GM19328 (cell line): Measurements from ENCODE around the gene ZNF627.
"Not testable (repeated sequence)": the region's sequence is repeated elsewhere in the genome, so short reads cannot be mapped to it uniquely, and the experiment has no call there.

Experiments
- ATAC-seq: cut with Tn5 transposase; IDR thresholded peaks from one replicate; pipeline ENCODE4 v1.9.1; 2021; ENCODE audit warnings: mild to moderate bottlenecking, moderate library complexity; ENCODE audit not compliant: unreplicated experiment

Gene ZNF627

GRCh38 chr19:11573763-11574162 lies 23.5 kb upstream of the ZNF627 start:
- ATAC-seq, result not testable (repeated sequence)

GRCh38 chr19:11574689-11575088 lies 22.6 kb upstream of the ZNF627 start:
- no peak for ATAC-seq

GRCh38 chr19:11576227-11576626 lies 21.1 kb upstream of the ZNF627 start:
- ATAC-seq, result no peak

GRCh38 chr19:11577451-11578257 lies 19.6 kb upstream of the ZNF627 start, which contains the start of gene ACP5:
ACP5 (minus strand) TSS chr19:11577645; CDS start chr19:11577317, 328 bp downstream.
- ATAC-seq, result no peak

GRCh38 chr19:11578258-11579142 lies 18.8 kb upstream of the ZNF627 start:
- no peak for ATAC-seq

DNA sequence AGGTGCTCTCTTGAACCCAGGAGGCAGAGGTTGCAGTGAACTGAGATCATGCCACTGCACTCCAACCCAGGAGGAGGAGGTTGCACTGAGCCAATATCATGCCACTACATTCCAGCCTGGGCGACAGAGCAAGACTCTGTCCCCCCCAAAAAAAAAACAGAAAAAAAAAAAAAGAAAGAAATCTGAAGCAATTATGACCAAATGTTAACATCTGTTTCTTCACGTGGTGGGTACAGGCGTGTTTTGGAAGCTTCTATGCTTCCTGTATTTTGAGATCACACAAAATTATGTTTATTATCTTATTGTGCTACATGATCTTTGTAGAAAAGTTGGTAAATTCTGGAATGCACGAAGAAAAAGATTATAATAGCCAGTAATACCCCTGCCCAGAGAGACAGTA lies 17.2 kb upstream of the ZNF627 start:
- ATAC-seq, result no peak

DNA sequence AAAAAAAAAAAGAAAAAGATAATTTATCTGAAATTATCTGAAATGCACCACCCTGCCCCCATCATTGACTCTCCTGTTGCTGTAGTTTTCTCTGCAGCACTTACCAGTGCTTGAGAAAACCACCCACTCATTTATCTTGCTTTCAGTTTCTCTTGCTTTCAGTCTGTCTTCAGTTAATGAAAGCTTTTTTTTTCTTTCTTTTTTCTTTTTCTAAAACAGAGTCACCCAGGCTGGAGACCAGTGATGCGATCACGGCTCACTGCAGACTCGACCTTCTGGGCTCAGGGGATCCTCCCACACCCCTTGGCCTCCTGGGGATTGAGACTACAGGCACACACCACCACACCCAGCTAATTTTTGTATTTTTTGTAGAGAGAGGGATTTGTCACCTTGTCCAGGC lies 15.5 kb upstream of the ZNF627 start:
- peak; percentile 77 for ATAC-seq

DNA sequence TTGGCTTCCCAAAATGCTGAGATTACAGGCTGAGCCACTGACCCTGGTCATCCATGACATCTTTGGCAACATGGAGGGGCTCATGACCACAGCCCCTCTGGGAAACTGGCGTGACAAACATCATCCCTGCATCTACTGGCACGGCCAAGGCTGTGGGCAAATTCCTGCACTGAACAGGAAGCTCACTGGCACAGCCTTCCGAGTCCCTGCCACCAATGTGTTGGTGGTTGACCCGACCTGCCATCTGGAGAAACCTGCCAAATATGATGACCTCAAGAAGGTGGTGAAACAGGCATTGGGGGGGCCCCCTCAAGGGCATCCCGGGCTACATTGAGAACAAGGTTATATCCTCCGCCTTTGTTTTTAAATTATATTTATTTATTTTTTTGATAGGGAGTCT lies 11.0 kb upstream of the ZNF627 start:
- no peak for ATAC-seq

DNA sequence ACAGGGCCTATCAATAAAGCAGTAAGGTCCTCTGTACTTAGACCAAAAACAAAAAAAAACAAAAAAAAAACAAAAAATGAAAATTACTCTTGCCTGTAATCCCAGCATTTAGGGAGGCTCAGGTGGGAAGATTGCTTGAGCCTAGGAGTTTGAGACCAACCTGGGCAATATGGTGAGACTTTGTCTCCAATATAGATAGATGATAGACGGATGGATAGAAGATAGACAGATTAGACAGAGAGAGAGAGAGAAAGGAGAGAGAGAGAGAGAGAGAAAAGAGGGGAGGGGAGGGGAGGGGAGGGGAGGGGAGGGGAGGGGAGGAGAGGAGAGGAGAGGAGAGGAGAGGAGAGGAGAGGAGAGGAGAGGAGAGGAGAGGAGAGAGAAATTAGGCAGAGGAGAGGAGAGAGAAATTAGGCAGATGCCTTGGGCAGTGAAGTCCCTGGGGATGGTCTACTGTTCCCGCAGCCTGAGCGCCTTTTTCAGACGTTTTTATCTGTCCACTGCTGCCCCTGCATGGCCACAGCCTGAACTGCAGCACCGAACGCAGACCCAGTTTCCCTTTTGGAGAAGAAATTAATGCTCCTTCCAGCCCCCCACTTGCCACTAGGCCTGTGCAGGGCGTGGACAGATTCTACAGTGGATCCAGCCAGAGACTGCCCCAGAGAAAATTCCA lies 9.8 kb upstream of the ZNF627 start:
- no peak for ATAC-seq

GRCh38 chr19:11587975-11588631 lies 9.2 kb upstream of the ZNF627 start:
- ATAC-seq, result no peak

DNA sequence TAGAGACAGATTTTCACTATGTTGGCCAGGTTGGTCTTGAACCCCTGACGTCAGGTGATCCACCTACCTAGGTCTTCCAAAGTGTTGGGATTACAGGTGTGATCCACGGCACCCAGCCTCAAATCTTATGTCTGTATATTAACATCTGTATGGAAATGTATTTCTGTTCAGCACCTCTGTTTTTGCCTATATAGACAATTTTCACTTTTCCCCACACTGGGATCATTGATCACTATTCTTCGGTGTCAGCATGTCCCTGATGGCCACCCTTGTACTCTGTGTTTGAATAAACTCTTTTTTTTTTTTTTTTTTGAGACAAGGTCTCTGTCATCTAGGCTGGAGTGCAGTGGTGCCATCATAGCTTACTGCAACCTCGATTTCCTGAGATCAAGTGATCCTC lies 3.2 kb upstream of the ZNF627 start:
- no peak for ATAC-seq

DNA sequence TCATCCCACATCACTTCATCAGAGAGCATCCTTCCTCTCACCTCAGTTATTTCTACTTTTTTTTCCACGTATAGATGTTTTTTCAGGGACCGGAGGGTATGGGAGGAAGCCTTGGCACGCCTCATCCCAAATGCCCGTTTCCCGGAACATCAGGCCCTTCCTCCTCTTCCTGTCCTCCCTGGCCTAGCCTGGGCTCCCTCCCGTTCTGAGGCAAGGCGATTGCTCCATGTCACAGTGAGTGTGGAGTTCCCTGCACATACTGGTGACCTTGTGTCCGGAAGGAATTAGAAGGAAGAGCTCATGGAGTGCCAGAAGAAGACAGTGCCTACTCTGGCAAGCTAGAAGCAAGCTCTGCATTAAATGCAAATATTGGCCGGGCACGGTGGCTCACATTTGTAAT lies 1.1 kb upstream of the ZNF627 start:
- no peak for ATAC-seq

GRCh38 chr19:11598103-11598483 lies 810 bp downstream of the ZNF627 start:
- ATAC-seq, result no peak

- no peak for ATAC-seq
These were observed 1.5 kb downstream of the ZNF627 start for GRCh38 chr19:11598746-11599145.

DNA sequence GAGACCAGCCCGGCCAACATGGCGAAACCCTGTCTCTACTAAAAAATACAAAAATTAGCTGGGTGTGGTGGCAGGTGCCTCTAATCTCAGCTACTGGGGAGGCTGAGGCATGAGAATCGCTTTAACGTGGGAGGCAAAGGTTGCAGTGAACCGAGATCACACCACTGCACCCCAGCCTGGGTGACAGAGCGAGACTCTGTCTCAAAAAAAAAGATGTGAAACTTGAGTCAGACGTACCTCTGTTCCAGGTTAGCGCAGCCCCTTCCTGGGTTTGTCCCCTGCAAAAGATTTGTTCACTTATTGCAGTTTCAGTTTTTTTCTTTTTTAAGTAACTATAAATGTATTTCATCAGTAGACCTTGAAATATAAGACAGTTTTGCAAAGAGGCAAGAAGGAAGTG lies 2.4 kb downstream of the ZNF627 start:
- ATAC-seq, result not testable (repeated sequence)

GRCh38 chr19:11606484-11606883 lies 9.2 kb downstream of the ZNF627 start:
- ATAC-seq, result no peak

DNA sequence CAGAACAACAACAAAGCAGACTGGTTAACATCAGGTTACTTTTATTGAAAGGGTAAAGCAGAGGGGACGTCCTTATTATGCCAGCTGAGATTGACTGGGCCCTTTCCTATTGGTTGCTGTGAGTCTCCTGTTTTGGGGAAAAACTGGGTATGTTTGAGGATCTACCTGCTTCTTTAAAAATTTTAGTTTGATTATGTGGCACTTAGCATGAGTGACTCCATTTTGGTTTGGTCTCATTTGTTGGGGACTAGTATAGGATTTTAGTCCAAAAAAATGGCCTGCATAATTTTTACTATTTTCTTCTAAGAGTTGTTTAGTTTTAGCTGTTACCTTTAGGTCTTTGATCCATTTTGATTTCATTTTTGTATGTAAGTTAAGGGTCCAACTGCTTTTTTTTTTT lies 14.4 kb downstream of the ZNF627 start:
- no peak for ATAC-seq

DNA sequence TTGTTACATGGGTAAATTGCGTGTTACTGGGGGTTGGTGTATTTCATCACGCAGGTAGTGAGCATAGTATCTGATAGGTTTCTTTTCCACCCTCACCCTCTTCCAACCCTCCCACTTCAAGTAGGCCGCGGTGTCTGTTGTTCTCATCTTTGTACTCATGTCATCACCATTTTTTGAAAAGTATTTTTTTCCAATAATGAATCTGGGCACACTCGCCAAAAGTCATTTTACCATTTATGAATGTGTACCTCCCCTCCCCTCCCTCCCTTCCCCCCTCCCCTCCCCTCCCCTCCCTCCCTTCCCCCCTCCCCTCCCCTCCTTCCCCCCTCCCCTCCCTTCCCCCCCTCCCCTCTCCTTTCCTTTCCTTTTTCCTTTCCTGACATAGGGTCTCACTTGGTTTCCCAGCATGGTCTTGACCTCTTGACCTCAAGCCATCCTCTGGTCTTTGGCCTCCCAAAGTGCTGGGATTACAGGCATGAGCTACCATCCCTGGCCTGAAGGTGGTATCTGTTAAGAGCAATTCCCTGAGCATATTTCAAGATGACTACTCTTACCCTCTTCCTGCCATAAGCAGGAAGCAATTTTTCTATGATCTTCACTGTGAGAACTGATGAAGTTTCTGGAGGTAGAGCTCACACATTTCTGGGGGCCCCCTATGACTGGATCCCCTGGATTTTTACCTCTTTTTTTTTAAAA lies 15.7 kb downstream of the ZNF627 start:
- ATAC-seq, result no peak

- ATAC-seq, result no peak
These were observed 20.1 kb downstream of the ZNF627 start for GRCh38 chr19:11617180-11618062.
